Liver (tissue), 9 donors: Measurements from ENCODE around the gene SLC6A18. TPM values are rescaled to one million over a fixed set of nuclear protein-coding genes. Genes with fewer than 3 reads are reported as not detected.

Experiments
- DNase-seq: peaks from one replicate; pipeline ENCODE4 v3.0.0-alpha.2; 2017; ENCODE audit warnings: low spot score
- H3K27ac ChIP-seq, 2 donors: one replicate each; pipeline ENCODE4 v1.7.0; 2013; ENCODE audit warnings: inconsistent platforms in 2 of 2, low read length in 2 of 2, control low read depth in 1 of 2, low read depth in 1 of 2, mild to moderate bottlenecking in 1 of 2
- H3K27me3 ChIP-seq, 4 donors: one replicate each; pipeline versions ENCODE4 v1.6.1 to v1.7.0; 2013; ENCODE audit warnings: low read length in 3 of 4, inconsistent platforms in 1 of 4, mild to moderate bottlenecking in 1 of 4, moderate library complexity in 1 of 4; ENCODE audit not compliant: control insufficient read depth in 4 of 4, insufficient read depth in 4 of 4
- H3K36me3 ChIP-seq, 4 donors: one replicate each; pipeline versions ENCODE4 v1.6.1 to v1.7.0; 2013; ENCODE audit warnings: low read length in 3 of 4, mild to moderate bottlenecking in 3 of 4, low read depth in 1 of 4, moderate library complexity in 1 of 4; ENCODE audit not compliant: control insufficient read depth in 4 of 4, insufficient read depth in 3 of 4
- H3K4me1 ChIP-seq, 4 donors: one replicate each; pipeline versions ENCODE4 v1.6.1 to v1.7.0; 2013; ENCODE audit warnings: low read length in 3 of 4, mild to moderate bottlenecking in 3 of 4, moderate library complexity in 1 of 4; ENCODE audit not compliant: control insufficient read depth in 4 of 4, insufficient read depth in 4 of 4
- H3K4me3 ChIP-seq, 3 donors: one replicate each; pipeline versions ENCODE4 v1.6.1 to v1.7.0; 2013; ENCODE audit warnings: low read length in 3 of 3, control low read depth in 1 of 3, low read depth in 1 of 3, mild to moderate bottlenecking in 1 of 3
- H3K9ac ChIP-seq, 2 donors: one replicate each; pipeline ENCODE4 v1.7.0; 2013; ENCODE audit warnings: low read length in 2 of 2, mild to moderate bottlenecking in 2 of 2, moderate library complexity in 2 of 2, control low read depth in 1 of 2, low read depth in 1 of 2
- H3K9me3 ChIP-seq, 4 donors: one replicate each; pipeline versions ENCODE4 v1.6.1 to v1.7.0; 2013; ENCODE audit warnings: low read length in 3 of 4; ENCODE audit not compliant: control insufficient read depth in 4 of 4
- ATF3 ChIP-seq: IDR thresholded peaks from 2 replicates; pipeline ENCODE4 v1.6.1; 2016; ENCODE audit warnings: antibody characterized with exemption
- CTCF ChIP-seq: fragments of 150-350 bp; IDR thresholded peaks from 2 replicates; pipeline ENCODE4 v1.5.1; 2017; ENCODE audit warnings: improper control_type of control experiment, low read depth, low read length; ENCODE audit not compliant: missing input control
- EGR1 ChIP-seq, 2 donors: IDR thresholded peaks; 2 replicates each; pipeline ENCODE4 v1.6.1; 2016 to 2018; ENCODE audit warnings: antibody characterized with exemption in 2 of 2, low read depth in 2 of 2
- HNF4G ChIP-seq: IDR thresholded peaks from 2 replicates; pipeline ENCODE4 v1.6.1; 2016; ENCODE audit warnings: antibody characterized with exemption
- JUND ChIP-seq, 2 donors: IDR thresholded peaks; 2 replicates each; pipeline ENCODE4 v1.6.1; 2016; ENCODE audit warnings: antibody characterized with exemption in 2 of 2
- MAX ChIP-seq: IDR thresholded peaks from 2 replicates; pipeline ENCODE4 v1.6.1; 2016; ENCODE audit warnings: antibody characterized with exemption
- RAD21 ChIP-seq, 2 donors: IDR thresholded peaks; 2 replicates each; pipeline ENCODE4 v1.6.1; 2016; ENCODE audit warnings: antibody characterized with exemption in 2 of 2, mild to moderate bottlenecking in 2 of 2
- REST ChIP-seq: IDR thresholded peaks from 2 replicates; pipeline ENCODE4 v1.6.1; 2016; ENCODE audit warnings: antibody characterized with exemption, mild to moderate bottlenecking
- RXRA ChIP-seq, 2 donors: IDR thresholded peaks; 2 replicates each; pipeline ENCODE4 v1.6.1; 2017 to 2018; ENCODE audit warnings: antibody characterized with exemption in 2 of 2, mild to moderate bottlenecking in 1 of 2
- SP1 ChIP-seq: IDR thresholded peaks from 2 replicates; pipeline ENCODE4 v1.6.1; 2018; ENCODE audit warnings: antibody characterized with exemption, mild to moderate bottlenecking
- TAF1 ChIP-seq: conservative IDR thresholded peaks from 2 replicates; pipeline ENCODE4 v1.6.1; 2016; ENCODE audit warnings: antibody characterized with exemption, mild to moderate bottlenecking
- YY1 ChIP-seq: IDR thresholded peaks from 2 replicates; pipeline ENCODE4 v1.6.1; 2016; ENCODE audit warnings: antibody characterized with exemption, mild to moderate bottlenecking
- ZBTB33 ChIP-seq: IDR thresholded peaks from 2 replicates; pipeline ENCODE4 v1.6.1; 2016; ENCODE audit warnings: antibody characterized with exemption
- WGBS: extraction: QIAGEN DNeasy Blood & Tissue Kit; methylation state at CpG from one replicate; pipeline ENCODE4 v1.1.7; 2013; 5-methylcytosine and 5-hydroxymethylcytosine counted together
- polyA plus RNA-seq, 2 donors: library from polyadenylated mRNA; stranded (reverse) in 1 of 2; unstranded in 1 of 2; fragments of 200-250 nt in 1 of 2; fragments of >200 nt in 1 of 2; fragmentation: Nextera tagmentation in 1 of 2; extraction: Ambion mirVana in 1 of 2; gene quantifications; one replicate each; pipeline versions ENCODE4 v1.2.1 to v1.2.3, GENCODE V29; 2013 to 2015
- total RNA-seq, 2 donors: library from RNA; depleted of rRNA; stranded (reverse); fragments of >200 nt; gene quantifications; one replicate each; pipeline ENCODE4 v1.2.3, GENCODE V29; 2014
- donor health status: healthy.
- donor health status: healthy.
- donor health status: healthy.
- donor health status: healthy.
- donor health status: healthy.

Gene SLC6A18
- total and polyA plus RNA-seq, 4 donors, result not detected

- H3K27ac ChIP-seq, result no peak overlapping the region
- H3K36me3 ChIP-seq, result no peaks in the 10 kb centered on the region
- 97% methylated on average over 22 of the region's 22 CpGs for WGBS
- H3K4me1 ChIP-seq, result no peaks in the 10 kb centered on the region
- H3K9me3 ChIP-seq, result no peaks in the 10 kb centered on the region
- H3K27me3 ChIP-seq, result no peaks in the 10 kb centered on the region
- no peak for TF ChIP-seq CTCF
- no peak for TF ChIP-seq MAX
- no peak for TF ChIP-seq YY1
- no peak for TF ChIP-seq EGR1 (IDR thresholded peaks at IDR 0.05; ENCODE audit: low read depth in 2 of 2)
- TF ChIP-seq ATF3, result no peak
- TF ChIP-seq TAF1, result no peak
- no peak for TF ChIP-seq HNF4G
- TF ChIP-seq JUND (IDR thresholded peaks at IDR 0.05), result no peak
- TF ChIP-seq ZBTB33, result no peak
- TF ChIP-seq REST, result no peak
- TF ChIP-seq SP1, result no peak
- no peak for TF ChIP-seq RXRA (IDR thresholded peaks at IDR 0.05)
- TF ChIP-seq RAD21 (IDR thresholded peaks at IDR 0.05), result no peak
- DNase-seq, result no peak
- no peak overlapping the region for H3K4me3 ChIP-seq
- H3K9ac ChIP-seq, result no peak overlapping the region
Observed at GRCh38 chr5:1270426-1270825, 45.2 kb downstream of the SLC6A18 start.

- no peak overlapping the region for H3K9ac ChIP-seq
- 94% methylated on average over 39 of the region's 39 CpGs for WGBS
- DNase-seq, result no peak
Observed at GRCh38 chr5:1270933-1271914, 46.0 kb downstream of the SLC6A18 start.

More at GRCh38 chr5:1270933-1271914, 46.0 kb downstream of the SLC6A18 start:
- no peaks in the 10 kb centered on the region for H3K4me1 ChIP-seq
- TF ChIP-seq ATF3, result no peak
- TF ChIP-seq SP1, result no peak
- no peaks in the 10 kb centered on the region for H3K27me3 ChIP-seq
- H3K27ac ChIP-seq, result no peak overlapping the region
- H3K9me3 ChIP-seq, result no peaks in the 10 kb centered on the region
- no peak overlapping the region for H3K4me3 ChIP-seq
- H3K36me3 ChIP-seq, result no peaks in the 10 kb centered on the region
